Stimulated activated CD8-positive, alpha-beta memory T cell treated with anti-CD3 and anti-CD28 coated beads, Interleukin-2, amount 100 ng/mL, for 48 hours (primary cell): ENCODE results near the gene FECH.
"Not testable (repeated sequence)": the region's sequence is repeated elsewhere in the genome, so short reads cannot be mapped to it uniquely, and the experiment has no call there.

Experiments
- DNase-seq, 2 donors: peaks; one replicate each; pipeline ENCODE4 v3.0.0-alpha.2; 2020; ENCODE audit warnings: low read depth in 2 of 2

The FECH gene

DNA sequence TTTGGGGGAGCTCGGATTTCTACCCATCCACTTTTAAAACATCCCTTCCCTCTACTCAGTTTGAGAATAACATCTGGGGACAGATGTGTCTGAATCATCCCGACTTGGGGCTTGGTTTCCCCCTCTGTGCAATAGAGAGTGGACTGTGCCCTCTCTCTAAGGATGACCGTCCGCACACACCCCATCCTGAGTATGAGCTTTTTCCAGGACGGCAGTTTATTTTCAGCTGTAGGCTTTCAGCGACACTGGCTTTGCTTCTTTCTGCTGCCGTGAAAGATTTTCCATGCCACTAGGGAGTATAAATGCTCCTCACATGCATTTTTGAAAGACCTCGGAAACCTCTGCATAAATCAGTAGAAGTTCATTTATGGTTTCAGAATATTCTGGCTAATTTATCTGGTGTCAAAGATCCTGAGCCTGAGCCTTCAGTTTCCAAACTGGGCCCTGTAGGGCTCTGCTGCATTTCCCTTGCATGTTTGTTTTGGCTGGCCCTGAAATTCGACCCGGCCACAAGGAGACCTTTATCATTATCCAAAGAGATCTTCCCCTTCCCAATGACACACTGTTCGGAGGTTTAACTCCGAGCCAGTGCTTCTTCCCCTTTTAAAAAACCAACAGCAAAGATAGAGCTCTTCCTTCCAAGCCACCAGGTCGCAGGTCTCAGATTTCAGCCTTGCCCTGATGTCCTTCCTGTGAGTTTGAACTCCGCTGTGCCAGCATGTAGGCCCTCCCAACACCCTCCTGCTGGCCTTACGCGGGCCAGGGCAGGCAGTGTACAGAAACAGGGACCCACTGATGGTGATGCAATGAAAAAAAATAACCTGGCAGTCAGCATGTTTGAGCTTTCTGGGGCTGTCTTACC, 53.3 kb downstream of the FECH start:
- DNase-seq: no peak

GRCh38 chr18:57529151-57529550, 57.4 kb downstream of the FECH start:
- no peak for DNase-seq

- no peak for DNase-seq
Observed at GRCh38 chr18:57527556-57528229, 58.8 kb downstream of the FECH start.

- no peak for DNase-seq
Observed at GRCh38 chr18:57523171-57523956, 63.1 kb downstream of the FECH start.

DNA sequence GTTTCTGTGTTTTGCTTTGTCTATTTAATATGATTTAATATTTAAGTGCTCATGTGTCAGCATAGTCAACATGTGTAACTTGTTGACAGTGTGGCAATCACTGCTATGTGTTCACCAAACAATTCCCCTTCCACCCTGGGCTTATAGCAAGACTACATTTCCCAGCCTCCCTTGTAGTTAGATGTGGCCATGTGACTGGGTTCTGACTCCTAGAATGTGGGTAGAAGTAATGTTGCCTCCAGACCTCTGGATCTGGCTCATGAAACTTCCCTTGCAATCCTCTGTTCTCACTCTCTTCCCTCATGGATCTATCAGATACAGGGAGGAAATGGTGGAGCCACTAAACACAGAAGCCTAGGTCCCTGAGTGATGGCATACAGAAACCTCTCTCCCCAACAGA, 64.2 kb downstream of the FECH start:
- DNase-seq: not testable (repeated sequence)

DNA sequence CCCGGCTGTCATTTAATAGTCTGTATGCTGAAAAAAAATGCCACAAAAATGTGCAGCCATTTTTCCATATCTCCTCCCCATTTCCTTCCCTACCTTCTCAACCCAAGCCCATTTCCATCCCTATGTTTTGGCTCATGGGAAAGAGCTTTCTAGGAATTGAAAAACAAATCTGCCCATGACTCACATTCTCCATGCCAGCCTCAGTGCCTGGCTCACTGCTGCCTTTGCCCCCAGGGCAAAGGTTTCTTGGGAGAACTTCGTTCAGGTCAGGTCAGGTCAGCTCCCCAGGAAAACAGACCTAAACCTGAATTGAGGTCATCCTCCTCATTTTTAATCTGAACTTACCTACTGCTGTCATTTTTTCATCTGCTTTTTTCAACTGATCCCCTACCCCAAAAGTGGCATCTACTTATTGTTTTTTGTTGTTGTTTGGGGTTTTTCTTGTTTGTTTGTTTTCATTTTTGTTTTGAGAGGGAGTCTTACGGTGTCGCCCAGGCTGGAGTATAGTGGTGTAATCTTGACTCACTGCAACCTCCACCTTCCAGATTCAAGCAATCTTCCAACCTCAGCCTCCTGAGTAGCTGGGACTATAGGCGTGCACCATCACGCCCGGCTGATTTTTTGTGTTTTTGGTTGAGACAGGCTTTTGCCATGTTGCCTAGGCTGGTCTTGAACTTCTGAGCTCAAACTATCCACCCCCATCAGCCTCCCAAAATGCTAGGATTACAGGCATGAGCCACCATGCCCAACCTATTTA, 66.7 kb downstream of the FECH start:
- DNase-seq: no peak

GRCh38 chr18:57518533-57518932, 68.0 kb downstream of the FECH start:
- no peak for DNase-seq

GRCh38 chr18:57516056-57516455, 70.4 kb downstream of the FECH start:
- DNase-seq: no peak

DNA sequence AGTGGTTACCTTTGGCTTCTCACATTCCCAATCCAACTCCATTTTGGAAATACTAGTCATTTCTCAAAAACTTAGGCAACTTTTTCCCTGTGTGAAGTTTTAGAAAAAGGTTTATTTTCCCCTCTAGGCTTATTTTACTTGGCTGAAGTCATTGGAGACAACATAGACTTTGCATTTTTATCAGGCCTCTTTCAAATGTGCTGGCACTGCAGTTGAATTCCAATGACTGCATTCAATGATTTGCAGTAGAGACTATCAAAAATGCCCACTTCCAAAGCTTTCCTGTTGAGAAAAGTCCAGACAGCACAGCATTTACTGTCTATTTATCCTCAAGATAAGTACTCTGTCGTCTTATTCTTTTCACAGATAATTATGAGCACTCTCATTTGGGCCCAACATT, 81.3 kb downstream of the FECH start:
- no peak for DNase-seq

DNA sequence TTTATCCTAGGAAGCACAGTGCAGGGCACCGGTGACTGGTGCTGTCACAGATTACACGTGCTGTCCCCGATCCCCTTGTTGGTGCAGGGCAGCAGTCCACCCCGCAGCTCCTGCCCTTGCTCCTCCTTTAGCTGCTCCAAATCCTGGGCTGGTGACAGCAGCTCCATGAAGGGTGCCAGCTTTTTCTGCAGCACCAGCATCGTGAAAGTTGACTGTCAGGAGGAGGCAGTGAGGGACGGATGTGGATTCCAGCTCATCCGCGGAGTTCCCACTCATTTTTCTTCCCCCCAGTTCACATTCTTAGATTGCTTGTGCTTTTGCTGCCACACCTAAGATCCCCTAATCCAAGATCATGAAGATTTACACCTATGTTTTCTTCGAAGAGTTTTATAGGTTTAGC, 83.9 kb downstream of the FECH start:
- DNase-seq: no peak

DNA sequence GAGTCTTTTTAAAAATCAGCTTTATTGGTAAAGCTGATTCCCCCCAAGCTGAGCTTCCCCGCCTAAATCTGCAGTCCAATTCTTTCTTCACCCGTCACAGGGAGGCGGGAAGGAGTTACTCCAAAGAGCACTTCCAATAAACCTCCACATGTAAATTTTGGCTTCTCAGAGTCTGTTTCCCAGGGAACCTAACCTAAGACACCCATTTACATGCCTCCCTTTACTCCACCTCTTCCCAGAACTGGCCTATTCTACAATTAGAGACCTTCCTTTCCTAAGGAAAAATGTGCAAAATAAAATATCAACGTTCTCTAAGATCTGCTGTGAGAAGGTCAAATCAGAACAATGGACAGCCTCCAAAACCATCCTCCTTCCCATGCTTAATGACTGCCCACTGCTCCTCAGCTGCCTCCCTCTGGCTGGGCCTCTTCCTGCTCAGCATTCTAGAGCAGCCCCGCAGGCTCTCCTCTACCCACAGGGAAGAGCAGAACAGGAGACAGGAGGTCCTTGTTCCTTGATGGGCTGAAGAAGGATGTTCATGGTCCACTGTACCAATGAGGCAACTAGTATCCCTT, 87.7 kb downstream of the FECH start:
- no peak for DNase-seq
